Fibroblast of mammary gland (primary cell): ENCODE measurements around the gene RAP2B.

Experiments
- DNase-seq: peaks from one replicate; pipeline ENCODE4 v3.0.0-alpha.2; 2010; ENCODE audit warnings: low read depth
- H3K4me3 ChIP-seq: 2 replicates; pipeline ENCODE4 v1.5.1; 2011; ENCODE audit warnings: low read depth, mild to moderate bottlenecking, low read length, moderate library complexity; ENCODE audit not compliant: control insufficient read depth
- TF ChIP-seq, protein P1 (sequence below): conservative IDR thresholded peaks from 2 replicates; pipeline ENCODE4 v1.5.1; 2011; ENCODE audit warnings: low read depth, low read length, inconsistent platforms; ENCODE audit not compliant: control insufficient read depth, insufficient read depth

RAP2B gene

DNA sequence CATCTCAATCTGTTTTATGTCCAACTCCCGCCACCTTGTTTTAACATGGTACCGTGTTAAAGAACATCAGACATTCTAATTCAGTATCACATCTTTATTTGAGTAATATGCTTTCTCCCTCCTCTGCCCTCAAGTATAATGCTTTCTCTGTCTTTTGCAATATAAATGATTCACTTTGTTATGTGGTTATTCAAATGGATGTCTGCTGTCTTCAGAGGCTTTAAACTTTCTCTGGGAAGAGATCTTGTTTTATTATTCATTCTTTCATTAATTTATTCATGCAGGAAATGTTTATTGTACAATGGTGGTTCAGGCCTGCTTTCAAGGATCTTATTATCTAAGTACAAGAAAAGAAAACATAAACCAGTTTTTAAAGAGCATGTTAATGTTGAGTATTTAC is 57.1 kb downstream of the RAP2B start:
- peak; percentile 53 for DNase-seq
- no peak overlapping the region for H3K4me3 ChIP-seq
- TF ChIP-seq, protein P1, sequence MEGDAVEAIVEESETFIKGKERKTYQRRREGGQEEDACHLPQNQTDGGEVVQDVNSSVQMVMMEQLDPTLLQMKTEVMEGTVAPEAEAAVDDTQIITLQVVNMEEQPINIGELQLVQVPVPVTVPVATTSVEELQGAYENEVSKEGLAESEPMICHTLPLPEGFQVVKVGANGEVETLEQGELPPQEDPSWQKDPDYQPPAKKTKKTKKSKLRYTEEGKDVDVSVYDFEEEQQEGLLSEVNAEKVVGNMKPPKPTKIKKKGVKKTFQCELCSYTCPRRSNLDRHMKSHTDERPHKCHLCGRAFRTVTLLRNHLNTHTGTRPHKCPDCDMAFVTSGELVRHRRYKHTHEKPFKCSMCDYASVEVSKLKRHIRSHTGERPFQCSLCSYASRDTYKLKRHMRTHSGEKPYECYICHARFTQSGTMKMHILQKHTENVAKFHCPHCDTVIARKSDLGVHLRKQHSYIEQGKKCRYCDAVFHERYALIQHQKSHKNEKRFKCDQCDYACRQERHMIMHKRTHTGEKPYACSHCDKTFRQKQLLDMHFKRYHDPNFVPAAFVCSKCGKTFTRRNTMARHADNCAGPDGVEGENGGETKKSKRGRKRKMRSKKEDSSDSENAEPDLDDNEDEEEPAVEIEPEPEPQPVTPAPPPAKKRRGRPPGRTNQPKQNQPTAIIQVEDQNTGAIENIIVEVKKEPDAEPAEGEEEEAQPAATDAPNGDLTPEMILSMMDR = no peak
